Right lobe of liver (tissue), 6 donors: ENCODE results near the gene ARL8B. TPM values are rescaled to one million over a fixed set of nuclear protein-coding genes. Genes with fewer than 3 reads are reported as not detected.
A peak's percentile ranks its signal among the peaks of the same experiment; 100 is the strongest.

Experiments used
- ATAC-seq, 4 donors: fragments of 200-7000 bp; cut with Tn5 transposase; one replicate each; pipeline ENCODE4 v1.9.1; 2020; ENCODE audit warnings: mild to moderate bottlenecking in 4 of 4, moderate library complexity in 4 of 4
- DNase-seq, 3 donors: peaks; one replicate each; pipeline ENCODE4 v3.0.0-alpha.2; 2020
- H3K27ac ChIP-seq, 3 donors: fragments of 200-600 bp; one replicate each; pipeline ENCODE4 v1.8.0; 2022
- H3K27me3 ChIP-seq, 2 donors: fragments of 200-600 bp; one replicate each; pipeline ENCODE4 v1.8.0; 2022
- H3K36me3 ChIP-seq, 4 donors: fragments of 200-600 bp; sonication (generic) in 1 of 4; one replicate each; pipeline versions ENCODE4 v1.5.1 to v1.8.0; 2017 to 2022; ENCODE audit warnings: control low read depth in 1 of 4
- H3K4me1 ChIP-seq, 4 donors: fragments of 200-600 bp; sonication (generic) in 1 of 4; one replicate each; pipeline versions ENCODE4 v1.5.1 to v1.8.0; 2017 to 2022; ENCODE audit warnings: control low read depth in 1 of 4
- H3K4me3 ChIP-seq, 3 donors: fragments of 200-600 bp; one replicate each; pipeline ENCODE4 v1.8.0; 2022
- H3K9me3 ChIP-seq, 4 donors: fragments of 200-600 bp; sonication (generic) in 1 of 4; one replicate each; pipeline versions ENCODE4 v1.5.1 to v1.8.0; 2017 to 2022; ENCODE audit warnings: control low read depth in 1 of 4
- CTCF ChIP-seq, 4 donors: fragments of 200-600 bp in 3 of 4; fragments of 450-650 bp in 1 of 4; IDR thresholded peaks; one replicate each; pipeline versions ENCODE4 v1.5.1 to v1.8.0; 2016 to 2022; ENCODE audit warnings: antibody characterized with exemption in 4 of 4, mild to moderate bottlenecking in 2 of 4
- POLR2A ChIP-seq: fragments of 450-650 bp; IDR thresholded peaks from one replicate; pipeline ENCODE4 v1.6.1; 2017; ENCODE audit warnings: antibody characterized with exemption, mild to moderate bottlenecking
- WGBS: methylation state at CpG from one replicate; pipeline ENCODE4 v1.1.6; 2018; ENCODE audit warnings: low coverage, low lambda C conversion rate; ENCODE audit not compliant: insufficient coverage; ENCODE audit errors: missing lambda C conversion rate; 5-methylcytosine and 5-hydroxymethylcytosine counted together
- intact Hi-C, 2 donors: fragments of 100-400 bp; cut with DNase I; formaldehyde crosslinking; loops; one replicate each; pipeline versions ENCODE4 v1.11.2 to v1.14.1; 2022
- small RNA-seq, 2 experiments: library from RNA; depleted of rRNA; stranded (forward); fragments of <200 nt; gene quantifications; one replicate each; pipeline ENCODE3, GENCODE V24; 2016
- total RNA-seq, 6 experiments: library from RNA; depleted of rRNA in 2 of 6; stranded (reverse); fragments of >200 nt in 2 of 6; fragmentation: NEBNext Ultra II Directional in 3 of 6; extraction: Animal tissue kit (Norgen Biotek cat#: 25700) in 3 of 6; gene quantifications; one replicate each; pipeline versions ENCODE4 v1.1.0 to v1.2.4, GENCODE V29; 2016 to 2023
- donor health status: DM: no; HTN: yes; CAD: no.
- donor health status: DM: no; HTN: no; CAD: no.
- donor health status: DM: no; HTN: no; CAD: no.
- donor health status: DM: no; HTN: yes; CAD: no.
- donor health status: DM: no; HTN: yes; CAD: no.

ARL8B gene
- total RNA-seq, 6 experiments from 2014 or later, result 20.0 to 33.1 (median 26.7) TPM

- ATAC-seq, result peak in 3 of 4 donors; percentile 21 to 75 (median 51)
- WGBS, result 11% methylated on average over 4 of the region's 6 CpGs
These were observed 105.7 kb downstream of the ARL8B start for GRCh38 chr3:5227812-5228211.

GRCh38 chr3:5229414-5229813, 107.3 kb downstream of the ARL8B start:
- DNase-seq (no peak), ATAC-seq (no peak)
- Histone ChIP-seq H3K27me3 (no peaks in the 10 kb centered on the region), H3K4me1 (no peaks in the 10 kb centered on the region), H3K36me3 (no peaks in the 10 kb centered on the region), H3K9me3 (no peaks in the 10 kb centered on the region), H3K4me3 (no peak overlapping the region), H3K27ac (no peak overlapping the region)
- intact Hi-C loops, result no loop called here
- TF ChIP-seq POLR2A (no peak), CTCF (IDR thresholded peaks at IDR 0.05) (no peak)
- WGBS, result 53% methylated on average over 2 of the region's 2 CpGs

More at GRCh38 chr3:5227812-5228211, 105.7 kb downstream of the ARL8B start:
- intact Hi-C loops, result no loop called here
- H3K27ac ChIP-seq, result no peak overlapping the region
- H3K36me3 ChIP-seq, result no peaks in the 10 kb centered on the region
- H3K9me3 ChIP-seq, result no peaks in the 10 kb centered on the region
- no peaks in the 10 kb centered on the region for H3K27me3 ChIP-seq
- TF ChIP-seq CTCF (IDR thresholded peaks at IDR 0.05) (no peak), POLR2A (no peak)
- no peak overlapping the region for H3K4me3 ChIP-seq
- no peaks in the 10 kb centered on the region for H3K4me1 ChIP-seq
- no peak for DNase-seq

Small RNA genes lying within 50 kb of the gene (small RNA-seq; reads per million reads assigned to genes)
- 0 reads per million in 2 experiments for gene AC090955.1
- 0 reads per million in 2 experiments for gene RF00019

Other genes with a start within 250 kb of the ARL8B start
- 100 to 1,000 TPM in 1 of 6 experiments, 10 to 100 TPM in 5; 19.0 to 170 (median 57.7) TPM for gene BHLHE40, start 142.9 kb upstream of the ARL8B start, total RNA-seq
- 10 to 100 TPM; 40.6 to 92.7 (median 83.2) TPM for gene EDEM1, start 65.4 kb downstream of the ARL8B start, total RNA-seq